ENCODE data around the gene SOX15.

The SOX15 gene

GRCh38 chr17:7577327-7578199 is 12.3 kb downstream of the SOX15 start:
- TF ChIP-seq SNAI2 (CRISPR knock-in tag; IDR thresholded peaks at IDR 0.05) (no peak), GLIS3 (CRISPR knock-in tag; IDR thresholded peaks at IDR 0.05) (no peak), BACH2 (CRISPR knock-in tag; IDR thresholded peaks at IDR 0.05; ENCODE audit: borderline replicate concordance) (no peak), ZNF70 (CRISPR knock-in tag; IDR thresholded peaks at IDR 0.05) (no peak), POU6F1 (CRISPR knock-in tag; IDR thresholded peaks at IDR 0.05; ENCODE audit: borderline replicate concordance, low read depth) (no peak), PATZ1 (CRISPR knock-in tag; IDR thresholded peaks at IDR 0.05; ENCODE audit: borderline replicate concordance) (no peak), ZNF565 (CRISPR knock-in tag; conservative IDR thresholded peaks at IDR 0.05; ENCODE audit: low read depth) (no peak), CREB5 (CRISPR knock-in tag; IDR thresholded peaks at IDR 0.05; ENCODE audit: low read depth) (no peak), TOX (CRISPR knock-in tag; IDR thresholded peaks at IDR 0.05; ENCODE audit: borderline replicate concordance) (no peak), ISL1 (CRISPR knock-in tag; IDR thresholded peaks at IDR 0.05) (no peak), OSR1 (CRISPR knock-in tag; IDR thresholded peaks at IDR 0.05) (no peak), ZNF8 (CRISPR knock-in tag; IDR thresholded peaks at IDR 0.05) (no peak), ZFP30 (CRISPR knock-in tag; IDR thresholded peaks at IDR 0.05) (no peak), ESRRG (CRISPR knock-in tag; IDR thresholded peaks at IDR 0.05) (no peak), TSHZ2 (CRISPR knock-in tag; IDR thresholded peaks at IDR 0.05) (no peak), RARB (CRISPR knock-in tag; IDR thresholded peaks at IDR 0.05) (no peak), CSDC2 (CRISPR knock-in tag; IDR thresholded peaks at IDR 0.05) (no peak), ZFP3 (CRISPR knock-in tag; IDR thresholded peaks at IDR 0.05) (no peak)

GRCh38 chr17:7576432-7576937 is 13.4 kb downstream of the SOX15 start:
- TF ChIP-seq ZNF565 (CRISPR knock-in tag; conservative IDR thresholded peaks at IDR 0.05; ENCODE audit: low read depth): no peak
- no peak for TF ChIP-seq CSDC2 (CRISPR knock-in tag; IDR thresholded peaks at IDR 0.05)
- TF ChIP-seq ZFP30 (CRISPR knock-in tag; IDR thresholded peaks at IDR 0.05): no peak
- no peak for TF ChIP-seq ZC3H10 (CRISPR knock-in tag; IDR thresholded peaks at IDR 0.05)
- no peak for TF ChIP-seq ZNF70 (CRISPR knock-in tag; IDR thresholded peaks at IDR 0.05)
- no peak for TF ChIP-seq ARNTL (CRISPR knock-in tag; IDR thresholded peaks at IDR 0.05; ENCODE audit: borderline replicate concordance, low read depth)
- TF ChIP-seq PPARA (CRISPR knock-in tag; IDR thresholded peaks at IDR 0.05; ENCODE audit: borderline replicate concordance): no peak
- no peak for TF ChIP-seq CSRNP3 (CRISPR knock-in tag; IDR thresholded peaks at IDR 0.05)
- TF ChIP-seq TSHZ2 (CRISPR knock-in tag; IDR thresholded peaks at IDR 0.05): no peak
- ATAC-seq: no peak

More at GRCh38 chr17:7577327-7578199, 12.3 kb downstream of the SOX15 start:
- no peak for ATAC-seq
